Hair follicular keratinocyte (primary cell): Measurements from ENCODE around the gene IP6K3. TPM values are rescaled to one million over a fixed set of nuclear protein-coding genes. Genes with fewer than 3 reads are reported as not detected.

Experiments used
- total RNA-seq: library from RNA; depleted of rRNA; stranded (reverse); fragments of >200 nt; gene quantifications from 2 replicates; pipeline ENCODE4 v1.2.3, GENCODE V29; 2015

Gene IP6K3, protein sequence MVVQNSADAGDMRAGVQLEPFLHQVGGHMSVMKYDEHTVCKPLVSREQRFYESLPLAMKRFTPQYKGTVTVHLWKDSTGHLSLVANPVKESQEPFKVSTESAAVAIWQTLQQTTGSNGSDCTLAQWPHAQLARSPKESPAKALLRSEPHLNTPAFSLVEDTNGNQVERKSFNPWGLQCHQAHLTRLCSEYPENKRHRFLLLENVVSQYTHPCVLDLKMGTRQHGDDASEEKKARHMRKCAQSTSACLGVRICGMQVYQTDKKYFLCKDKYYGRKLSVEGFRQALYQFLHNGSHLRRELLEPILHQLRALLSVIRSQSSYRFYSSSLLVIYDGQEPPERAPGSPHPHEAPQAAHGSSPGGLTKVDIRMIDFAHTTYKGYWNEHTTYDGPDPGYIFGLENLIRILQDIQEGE
- not detected in 2 replicates for total RNA-seq

DNA sequence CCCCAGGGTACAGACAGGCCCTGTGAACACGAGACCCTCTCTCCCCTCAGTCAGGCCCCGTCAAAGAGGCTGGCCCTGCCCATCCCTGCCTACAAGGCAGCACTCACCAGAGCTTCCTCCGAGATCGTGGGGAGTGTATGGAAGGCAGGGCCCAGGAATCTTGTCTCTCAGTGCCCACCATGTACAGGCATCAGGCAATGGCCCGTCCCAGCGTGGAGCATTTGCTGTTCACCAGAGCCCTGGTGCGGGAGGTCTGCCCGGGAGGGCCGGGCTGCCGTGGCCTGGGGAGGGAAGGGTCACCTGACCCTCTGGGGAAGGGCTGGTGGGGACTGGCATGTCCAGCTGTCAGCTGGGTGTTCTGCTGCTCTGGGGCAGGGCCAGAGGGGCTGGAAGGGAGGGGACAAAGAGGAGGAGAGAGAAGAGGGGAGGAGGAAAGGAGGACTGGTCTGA lies at the start of gene IP6K3:
TSS of gene IP6K3 (minus strand) at position 255 of the 450 bp plus-strand sequence. CDS start 11,429 bp downstream, outside the sequence.

DNA sequence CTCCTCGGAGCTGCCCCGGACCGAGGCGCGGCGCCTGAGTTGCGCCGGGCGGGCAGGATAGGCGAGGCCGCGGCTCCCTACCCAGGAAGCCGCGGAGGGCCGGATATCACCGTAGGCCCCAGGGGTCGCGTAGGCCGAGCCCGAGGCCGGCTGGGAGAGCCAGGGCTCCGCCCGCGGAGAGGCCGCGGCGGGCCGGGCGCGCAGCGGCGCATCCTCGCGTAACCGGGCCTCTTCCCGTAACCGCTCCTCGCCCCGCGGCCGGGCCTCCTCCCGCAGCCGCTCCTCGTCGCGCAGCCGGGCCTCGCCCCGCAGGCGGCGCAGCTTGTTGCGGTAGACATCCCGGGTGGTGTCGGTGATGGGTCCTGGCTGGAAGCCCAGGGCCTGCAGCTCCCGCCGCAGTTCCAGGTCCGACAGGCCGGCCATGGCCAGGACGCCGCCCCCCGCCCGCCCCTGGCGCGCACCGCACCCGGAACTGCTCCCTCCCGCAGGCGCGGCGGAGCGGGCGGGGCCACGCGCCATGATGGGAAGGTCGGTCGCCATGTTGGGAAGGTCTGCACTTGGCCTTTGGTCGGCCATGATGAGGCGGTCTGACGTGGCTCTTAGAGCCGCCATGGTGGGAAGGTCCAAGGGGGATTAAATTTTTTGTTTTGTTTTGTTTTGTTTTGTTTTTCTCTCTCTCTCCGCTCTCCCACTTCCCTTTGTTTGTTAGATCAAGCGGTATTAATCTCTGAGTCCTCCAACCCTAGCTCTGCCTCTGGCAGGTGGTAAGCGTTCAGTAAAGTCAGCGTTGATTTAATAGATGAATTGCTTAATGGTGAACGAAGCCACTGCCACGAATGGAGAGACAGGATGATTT lies 42.2 kb upstream of the IP6K3 start, which contains the start of gene LEMD2:
TSS of gene LEMD2 (minus strand) at position 437 of the 856 bp plus-strand sequence. CDS start at position 423, 14 bp downstream.

DNA sequence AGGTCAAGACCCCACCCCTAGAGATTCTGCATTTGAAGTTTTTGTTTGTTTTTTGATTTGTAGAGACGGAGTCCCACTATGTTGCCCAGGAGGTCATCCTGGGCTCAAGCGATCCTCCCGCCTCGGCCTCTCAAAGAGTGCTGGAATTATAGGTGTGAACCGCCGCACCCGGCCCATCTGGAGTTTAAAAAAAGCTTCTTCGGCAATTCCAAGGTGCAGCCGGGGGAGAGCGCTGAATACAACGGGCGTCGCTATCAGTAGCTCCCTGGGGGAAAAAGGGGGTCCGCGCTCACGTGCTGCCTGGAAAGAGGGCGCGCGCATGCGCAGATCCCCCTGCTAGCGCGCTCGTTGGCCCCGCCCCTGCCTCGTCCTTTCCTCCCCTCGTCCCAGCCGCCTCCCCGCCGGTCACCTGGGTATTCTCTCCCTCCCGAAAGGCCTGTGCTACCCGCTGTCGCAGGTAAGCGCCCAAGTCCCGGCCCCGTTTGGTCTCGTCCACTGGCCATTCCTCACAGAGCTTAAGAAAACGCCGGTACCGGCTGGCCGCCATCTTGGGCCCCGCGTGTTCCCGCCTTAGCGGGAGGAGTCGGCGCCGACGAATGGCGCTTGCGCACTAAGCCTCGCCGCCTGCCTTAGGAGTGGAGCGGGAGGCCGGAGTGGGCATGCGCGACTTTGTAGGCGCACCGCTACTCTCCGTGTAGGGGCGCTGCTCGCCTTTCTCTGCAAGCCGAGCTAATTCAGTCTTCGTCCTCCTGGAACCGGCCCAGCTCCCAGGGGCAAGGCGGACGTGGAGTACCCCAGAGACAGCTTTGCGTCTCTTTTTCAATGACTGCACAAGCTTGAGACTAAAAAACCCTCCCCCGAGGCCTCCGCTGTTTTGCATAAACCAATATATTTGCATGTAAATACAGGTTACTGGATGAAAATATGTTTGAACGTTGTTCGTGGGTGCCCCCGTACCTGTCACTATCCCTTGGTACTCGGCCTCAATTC lies 35.3 kb downstream of the IP6K3 start, which contains the start of gene UQCC2:
TSS of gene UQCC2 (minus strand) at position 561 of the 990 bp plus-strand sequence. CDS start at position 547, 14 bp downstream.

Other genes with a start within 250 kb of the IP6K3 start
- gene BAK1, start 166.6 kb downstream of the IP6K3 start, total RNA-seq, result 38.7 and 42.7 TPM in 2 replicates
- 74.2 and 125 TPM in 2 replicates for gene ITPR3, start 125.6 kb downstream of the IP6K3 start, total RNA-seq
- 42.2 and 60.3 TPM in 2 replicates for gene UQCC2, start 35.2 kb downstream of the IP6K3 start, total RNA-seq
- 55.8 and 57.2 TPM in 2 replicates for gene LEMD2, start 42.2 kb upstream of the IP6K3 start, total RNA-seq
- gene MLN, start 57.1 kb upstream of the IP6K3 start, total RNA-seq, result not detected in 2 replicates